Pulmonary artery endothelial cell (primary cell): Measurements from ENCODE around the gene EPM2A. TPM values are rescaled to one million over a fixed set of nuclear protein-coding genes. Genes with fewer than 3 reads are reported as not detected.
"Not testable (repeated sequence)": the region's sequence is repeated elsewhere in the genome, so short reads cannot be mapped to it uniquely, and the experiment has no call there.

ENCODE experiments used
- DNase-seq: peaks from one replicate; pipeline ENCODE4 v3.0.0-alpha.2; 2011; ENCODE audit warnings: low read depth, low spot score
- total RNA-seq: library from RNA; depleted of rRNA; stranded (reverse); fragments of >200 nt; gene quantifications from 2 replicates; pipeline ENCODE4 v1.2.3, GENCODE V29; 2014

The EPM2A gene
- 5.9 and 9.0 TPM in 2 replicates for total RNA-seq

GRCh38 chr6:145735356-145736165 is at the start of gene EPM2A:
Gene EPM2A (minus strand): TSS chr6:145735520. CDS start chr6:145735498, 22 bp downstream.
- no peak for DNase-seq

GRCh38 chr6:145784683-145785082 is 49.4 kb upstream of the EPM2A start:
- no peak for DNase-seq

DNA sequence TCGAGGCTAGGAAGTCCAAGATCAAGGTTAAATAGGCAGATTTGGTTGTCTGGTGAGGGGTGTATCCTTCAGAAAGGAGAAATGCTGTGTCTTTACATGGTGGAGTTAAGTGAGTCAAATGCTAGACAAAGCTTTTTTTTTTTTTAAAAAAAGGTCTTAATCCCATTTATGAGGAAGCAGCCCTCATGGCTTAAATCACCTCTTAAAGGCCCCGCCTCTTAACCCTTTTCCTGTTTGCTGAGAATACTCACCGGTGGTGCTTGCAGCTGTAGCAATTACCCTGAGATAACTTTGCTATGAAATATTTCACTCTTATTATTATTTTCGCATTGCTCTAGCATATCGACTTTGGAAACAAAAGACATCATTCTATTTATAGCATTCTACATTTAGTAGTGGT is 48.5 kb upstream of the EPM2A start:
- DNase-seq = no peak

DNA sequence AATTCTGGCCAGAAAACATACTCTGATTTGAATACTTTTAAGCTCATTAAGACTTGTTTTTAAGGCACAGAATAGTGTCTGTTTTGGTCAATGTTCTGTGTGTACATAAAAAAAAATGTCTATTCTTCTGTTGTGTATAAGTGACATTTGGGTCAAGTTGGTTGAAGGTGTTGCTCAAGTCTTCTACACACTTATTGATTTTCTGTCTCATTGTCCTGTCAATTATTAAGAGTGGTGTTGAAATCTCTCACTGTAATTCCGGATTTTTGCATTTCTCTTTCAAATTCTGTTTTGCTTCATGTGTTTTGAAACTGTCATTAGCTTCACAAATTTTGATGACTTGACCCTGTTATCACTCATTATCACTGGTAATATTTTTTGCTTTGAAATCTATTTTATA is 37.5 kb upstream of the EPM2A start:
- no peak for DNase-seq

- no peak for DNase-seq
Observed at GRCh38 chr6:145765449-145765848, 30.1 kb upstream of the EPM2A start.

DNA sequence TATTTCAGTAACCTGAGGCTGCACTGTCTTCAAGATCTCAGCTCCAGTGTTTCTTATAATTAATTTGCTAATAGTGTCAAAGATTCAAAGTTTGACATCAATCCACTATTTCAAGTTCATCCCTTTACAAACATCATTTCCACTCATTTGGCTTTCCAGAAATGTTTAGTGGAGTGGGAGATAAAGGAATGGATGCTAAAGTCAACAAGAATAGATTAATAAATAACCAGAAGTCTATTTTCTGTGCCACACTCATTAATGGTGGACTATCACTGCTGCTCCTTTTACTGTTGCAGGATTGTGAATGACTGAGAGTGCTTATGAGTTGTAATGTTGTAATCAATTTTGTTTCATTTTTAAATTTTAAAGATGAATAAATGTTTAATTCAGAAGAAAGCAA is 28.4 kb upstream of the EPM2A start:
- DNase-seq = no peak

DNA sequence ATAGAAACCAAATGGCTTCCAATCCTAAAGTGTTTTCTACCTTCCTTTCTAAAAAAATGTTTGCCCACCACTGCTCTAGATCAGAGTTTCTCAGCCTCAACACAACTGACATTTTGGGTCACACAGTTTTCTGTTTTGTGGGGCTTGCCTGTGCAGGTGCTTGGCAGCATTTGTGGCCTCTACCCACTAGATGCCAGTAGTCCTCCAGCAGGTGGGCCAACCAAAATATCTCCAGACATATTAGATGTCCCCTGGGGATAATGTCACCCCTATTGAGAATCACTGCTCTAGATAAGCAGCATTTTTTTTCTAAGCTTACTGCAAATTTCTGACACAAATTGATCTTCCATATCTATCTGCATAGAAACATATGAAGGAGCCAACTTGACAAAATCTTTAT is 26.3 kb upstream of the EPM2A start:
- no peak for DNase-seq

GRCh38 chr6:145758113-145758512 is 22.8 kb upstream of the EPM2A start:
- no peak for DNase-seq

DNA sequence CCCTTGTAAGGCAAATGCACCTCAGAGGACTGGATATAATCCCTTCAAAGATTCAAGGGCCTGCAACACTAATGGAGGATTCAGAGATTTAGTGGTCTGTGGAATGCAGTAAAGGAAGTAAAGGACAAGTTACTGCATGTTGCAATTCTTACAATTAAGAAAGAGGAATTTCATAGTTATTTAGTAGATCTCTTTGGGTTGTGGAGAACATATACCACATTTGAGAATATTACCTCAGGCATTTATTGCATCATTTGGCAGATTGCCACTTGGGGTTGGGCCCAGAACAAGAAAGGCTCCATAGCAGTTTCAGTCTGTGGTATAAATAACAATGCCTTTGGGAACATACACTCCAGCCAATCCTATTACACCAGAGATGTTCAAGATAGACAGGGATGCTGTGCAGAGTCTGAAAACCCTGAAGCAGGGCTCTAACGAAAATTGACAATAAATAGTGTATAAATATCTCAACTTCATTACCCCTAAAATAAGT is 20.9 kb upstream of the EPM2A start:
- no peak for DNase-seq

DNA sequence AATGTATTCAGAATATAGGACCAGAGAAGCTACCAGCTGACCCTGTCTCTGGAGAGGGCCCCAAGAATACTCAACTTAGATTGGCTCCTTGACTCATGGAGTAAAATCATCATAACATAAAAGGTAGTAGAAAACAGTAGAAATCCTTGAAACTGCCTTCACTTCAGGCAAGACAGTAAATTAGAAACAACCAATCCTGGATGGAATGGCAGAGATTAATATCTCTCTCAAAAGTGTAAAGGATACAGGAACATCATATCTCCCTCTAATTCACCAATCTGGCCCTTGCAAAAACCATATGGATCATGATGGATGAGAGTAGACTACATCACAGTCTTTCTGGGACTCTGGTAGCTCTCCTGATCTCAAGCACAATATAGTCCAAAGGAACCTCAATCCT is 20.4 kb upstream of the EPM2A start:
- no peak for DNase-seq

- no peak for DNase-seq
Observed at GRCh38 chr6:145752638-145753037, 17.3 kb upstream of the EPM2A start.

DNA sequence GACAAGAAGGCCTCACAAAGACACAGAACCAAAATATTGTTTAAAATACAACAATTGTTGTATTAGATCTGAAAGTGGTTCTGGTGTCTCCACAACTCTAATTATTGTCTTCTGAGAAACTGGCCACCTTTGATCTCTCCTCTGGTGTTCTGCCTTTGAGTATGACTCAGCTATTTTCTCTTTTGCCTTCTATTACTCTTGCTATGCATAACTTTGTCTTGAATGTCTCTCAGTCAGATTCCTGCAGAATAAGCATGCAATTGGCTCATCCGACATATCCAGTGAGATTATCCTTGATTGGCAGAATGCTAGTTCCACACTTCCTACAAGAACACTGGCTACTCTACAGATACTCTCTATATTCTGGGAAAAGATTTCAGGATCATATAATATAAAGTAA is 14.3 kb upstream of the EPM2A start:
- no peak for DNase-seq

DNA sequence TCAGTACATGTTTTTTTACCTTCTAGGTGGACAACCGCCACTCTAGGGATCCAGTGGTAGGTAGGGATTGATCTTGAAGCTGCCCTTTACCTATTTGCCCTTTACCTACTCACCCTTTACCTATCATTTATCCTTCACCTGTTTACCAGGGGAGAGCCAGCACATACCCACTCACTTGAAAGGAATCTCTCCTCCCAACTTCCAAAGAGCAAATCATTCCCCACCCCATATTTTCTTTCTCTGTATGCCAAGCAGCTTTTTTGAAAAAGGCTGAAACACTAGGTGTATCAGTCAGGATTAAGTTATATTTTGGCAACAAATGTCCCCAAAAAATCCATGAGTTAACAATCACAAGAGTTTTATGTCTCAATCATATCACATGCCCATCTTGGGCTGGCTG is 10.5 kb upstream of the EPM2A start:
- DNase-seq = no peak

DNA sequence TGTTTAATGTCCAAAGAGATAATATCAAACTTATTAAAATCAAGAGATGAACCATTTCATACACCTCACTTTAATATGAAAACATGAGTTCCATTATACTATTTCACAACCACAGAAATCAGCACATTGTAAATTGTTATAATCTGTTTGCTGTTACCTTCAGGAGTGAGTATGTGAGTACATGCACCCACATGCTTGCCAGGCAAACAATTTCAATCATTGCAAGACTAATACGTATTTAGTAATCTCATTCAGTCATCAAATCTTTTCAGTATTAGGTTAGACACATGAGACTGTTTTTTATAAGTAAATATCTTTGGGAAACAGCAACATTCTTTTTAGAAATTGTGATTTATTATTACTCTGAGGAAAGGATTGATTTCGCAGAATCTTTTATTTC is 9.3 kb upstream of the EPM2A start:
- DNase-seq = no peak

DNA sequence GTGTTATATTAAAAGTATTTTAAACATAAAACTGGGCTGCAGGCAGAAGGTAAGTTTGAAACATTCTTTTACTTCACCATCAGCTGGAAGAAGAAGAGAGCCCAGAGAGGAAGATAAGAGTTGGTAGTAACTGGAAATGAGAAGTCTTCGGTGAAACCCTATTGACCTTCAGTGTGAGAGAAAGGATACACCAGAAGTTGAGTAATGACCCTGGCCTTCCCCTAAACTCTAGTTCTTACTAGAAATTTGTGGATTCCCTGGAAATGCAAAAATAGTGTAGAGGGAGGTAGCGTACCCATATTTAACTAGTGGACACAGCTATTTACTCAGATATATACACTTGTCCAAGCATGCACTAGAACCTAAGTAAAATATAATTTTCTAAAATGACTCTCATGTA is 8.0 kb upstream of the EPM2A start:
- DNase-seq = no peak

- not testable (repeated sequence) for DNase-seq
Observed at GRCh38 chr6:145742472-145742871, 7.2 kb upstream of the EPM2A start.

DNA sequence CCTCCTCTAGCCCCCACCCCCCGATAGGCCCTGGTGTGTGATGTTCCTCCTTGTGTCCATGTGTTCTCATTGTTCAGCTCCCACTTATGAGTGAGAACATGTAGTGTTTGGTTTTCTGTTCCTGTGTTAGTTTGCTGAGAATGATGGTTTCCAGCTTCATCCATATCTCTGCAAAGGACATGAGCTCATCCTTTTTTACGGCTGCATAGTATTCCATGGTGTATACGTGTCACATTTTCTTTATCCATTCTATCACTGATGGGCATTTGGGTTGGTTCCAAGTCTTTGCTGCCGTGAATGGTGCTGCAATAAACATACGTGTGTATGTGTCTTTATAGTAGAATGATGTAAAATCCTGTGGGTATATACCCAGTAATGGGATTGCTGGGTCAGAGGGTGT is 4.4 kb upstream of the EPM2A start:
- DNase-seq = not testable (repeated sequence)

DNA sequence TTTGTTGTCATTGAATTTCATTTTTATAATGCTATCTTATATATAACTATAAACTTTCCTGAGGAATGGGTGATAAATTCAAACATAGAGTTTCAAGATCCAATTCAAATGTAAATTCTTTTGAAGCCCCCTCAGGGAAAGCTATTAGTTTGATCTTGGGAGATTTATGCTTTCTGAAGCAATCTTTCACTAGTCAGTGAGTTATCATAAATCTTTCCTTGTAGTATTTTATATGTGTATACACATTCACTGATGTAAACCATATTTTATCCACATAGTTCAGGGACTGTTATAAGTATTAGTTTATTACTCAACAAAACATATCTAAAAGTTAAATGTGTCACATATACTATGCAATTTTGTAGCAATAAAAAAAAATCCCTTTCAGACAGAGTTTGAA is 2.9 kb upstream of the EPM2A start:
- DNase-seq = no peak

GRCh38 chr6:145736661-145737144 is 1.4 kb upstream of the EPM2A start:
- no peak for DNase-seq

- DNase-seq = peak; percentile 68
Observed at GRCh38 chr6:145734486-145735355, 599 bp downstream of the EPM2A start.

- DNase-seq = no peak
Observed at GRCh38 chr6:145733810-145734209, 1.5 kb downstream of the EPM2A start.

GRCh38 chr6:145733207-145733606 is 2.1 kb downstream of the EPM2A start:
- no peak for DNase-seq
